H1 (cell line): Measurements from ENCODE around the gene POLR3K. TPM values are rescaled to one million over a fixed set of nuclear protein-coding genes. Genes with fewer than 3 reads are reported as not detected.

Experiments
- CTCF ChIA-PET: fragments of 300-600 bp; sonication (Branson Sonifier 250); formaldehyde crosslinking; loops from one replicate; lab custom pipeline; 2021; ENCODE audit not compliant: partially characterized antibody; lab: Charles Lee
- POLR2A ChIA-PET: fragments of 300-600 bp; sonication (Branson Sonifier 250); formaldehyde crosslinking; loops from one replicate; lab custom pipeline; 2021; ENCODE audit warnings: inconsistent platforms; ENCODE audit not compliant: partially characterized antibody; lab: Charles Lee
- DNase-seq, 2 experiments: peaks; one replicate each; pipeline versions ENCODE4 v3.0.0 to v3.0.0-alpha.2; 2010 to 2022; ENCODE audit warnings: low spot score in 2 of 2, low read depth in 1 of 2, mixed read lengths in 1 of 2
- FAIRE-seq: peaks from 2 replicates; lab custom pipeline; 2011; peaks lifted over from hg19 to GRCh38; lab: Jason Lieb, UNC
- H2AFZ ChIP-seq: 2 replicates; pipeline ENCODE4 v1.8.1; 2012; ENCODE audit warnings: low read length, inconsistent platforms
- H2AK5ac ChIP-seq: 2 replicates; pipeline ENCODE4 v1.6.1; 2013; ENCODE audit warnings: low read depth, low read length
- H2BK120ac ChIP-seq: replicated peaks from 2 replicates; pipeline ENCODE3; 2013; ENCODE audit warnings: low read depth, low read length, inconsistent platforms
- H2BK12ac ChIP-seq: 2 replicates; pipeline ENCODE4 v1.6.1; 2013; ENCODE audit warnings: low read depth, low read length
- H2BK15ac ChIP-seq: 2 replicates; pipeline ENCODE4 v1.6.1; 2013; ENCODE audit warnings: low read length
- H2BK20ac ChIP-seq: 2 replicates; pipeline ENCODE4 v1.6.1; 2013; ENCODE audit warnings: low read length
- H2BK5ac ChIP-seq: 2 replicates; pipeline ENCODE4 v1.6.1; 2013; ENCODE audit warnings: low read depth, low read length
- H3K14ac ChIP-seq: 2 replicates; pipeline ENCODE4 v1.6.1; 2013; ENCODE audit warnings: inconsistent platforms; ENCODE audit not compliant: insufficient read length
- H3K18ac ChIP-seq: 2 replicates; pipeline ENCODE4 v1.6.1; 2013; ENCODE audit warnings: low read length; ENCODE audit errors: extremely low read depth
- H3K23ac ChIP-seq: 2 replicates; pipeline ENCODE4 v1.6.1; 2013; ENCODE audit warnings: inconsistent platforms; ENCODE audit not compliant: insufficient read length
- H3K23me2 ChIP-seq: 2 replicates; pipeline ENCODE4 v1.6.1; 2013; ENCODE audit warnings: low read depth, low read length
- H3K27ac ChIP-seq: 2 replicates; pipeline ENCODE4 v1.6.1; 2011; ENCODE audit warnings: low read depth, low read length, inconsistent platforms
- H3K27me3 ChIP-seq, 4 experiments: replicated peaks in 1 of 4; 1 replicate in 1 of 4; 2 replicates in 3 of 4; pipeline versions ENCODE4 v1.6.1 to v1.8.1; 2011 to 2013; ENCODE audit warnings: low read length in 3 of 4, mild to moderate bottlenecking in 3 of 4, inconsistent platforms in 2 of 4, mixed read lengths in 2 of 4, moderate library complexity in 1 of 4; ENCODE audit not compliant: control insufficient read depth in 3 of 4, insufficient read depth in 3 of 4; ENCODE audit errors: extremely low read depth in 1 of 4
- H3K36me3 ChIP-seq, 4 experiments: 2 replicates each; pipeline versions ENCODE4 v1.6.1 to v1.8.1; 2011 to 2013; ENCODE audit warnings: mild to moderate bottlenecking in 4 of 4, low read length in 3 of 4, moderate library complexity in 2 of 4, control low read depth in 1 of 4, inconsistent platforms in 1 of 4; ENCODE audit not compliant: insufficient read depth in 4 of 4, control insufficient read depth in 2 of 4
- H3K4ac ChIP-seq: replicated peaks from 2 replicates; pipeline ENCODE3; 2013; ENCODE audit warnings: low read length, low read depth, mixed read lengths, inconsistent platforms; ENCODE audit not compliant: insufficient read length
- H3K4me1 ChIP-seq, 4 experiments: replicated peaks in 1 of 4; 1 replicate in 1 of 4; 2 replicates in 3 of 4; pipeline versions ENCODE4 v1.6.1 to v1.8.1; 2011 to 2013; ENCODE audit warnings: low read length in 3 of 4, inconsistent platforms in 2 of 4, mixed read lengths in 1 of 4; ENCODE audit not compliant: insufficient read depth in 4 of 4, control insufficient read depth in 3 of 4
- H3K4me2 ChIP-seq, 2 experiments: 2 replicates each; pipeline versions ENCODE4 v1.6.1 to v1.8.1; 2011 to 2013; ENCODE audit warnings: low read depth in 2 of 2, low read length in 2 of 2, control low read depth in 1 of 2, inconsistent platforms in 1 of 2, mild to moderate bottlenecking in 1 of 2; ENCODE audit not compliant: insufficient read depth in 1 of 2
- H3K4me3 ChIP-seq, 4 experiments: fragments of 200-600, 300-600 bp in 1 of 4; sonication (generic), shearing (Covaris generic), sonication (Bioruptor Twin) in 1 of 4; 2 replicates each; pipeline versions ENCODE4 v1.5.1 to v1.8.1; 2011 to 2016; ENCODE audit warnings: low read length in 4 of 4, low read depth in 3 of 4, control low read depth in 2 of 4, inconsistent platforms in 2 of 4, mild to moderate bottlenecking in 2 of 4, mixed read lengths in 1 of 4, moderate library complexity in 1 of 4; ENCODE audit not compliant: insufficient read depth in 2 of 4; ENCODE audit errors: extremely low read depth in 1 of 4
- H3K56ac ChIP-seq: replicated peaks from 2 replicates; pipeline ENCODE3; 2013; ENCODE audit warnings: low read depth, mild to moderate bottlenecking, mixed read lengths, low read length, inconsistent platforms; ENCODE audit not compliant: insufficient read length
- H3K79me1 ChIP-seq: 2 replicates; pipeline ENCODE4 v1.6.1; 2013; ENCODE audit warnings: low read depth, low read length, control low read depth
- H3K79me2 ChIP-seq, 2 experiments: 2 replicates each; pipeline versions ENCODE4 v1.6.1 to v1.8.1; 2012 to 2013; ENCODE audit warnings: low read length in 2 of 2, mild to moderate bottlenecking in 2 of 2, inconsistent platforms in 1 of 2; ENCODE audit not compliant: insufficient read depth in 2 of 2, control insufficient read depth in 1 of 2
- H3K9ac ChIP-seq, 4 experiments: replicated peaks in 1 of 4; 1 replicate in 1 of 4; 2 replicates in 3 of 4; pipeline versions ENCODE4 v1.6.1 to v1.8.1; 2011 to 2013; ENCODE audit warnings: low read depth in 3 of 4, low read length in 3 of 4, control low read depth in 2 of 4, mild to moderate bottlenecking in 2 of 4, moderate library complexity in 2 of 4, inconsistent platforms in 1 of 4; ENCODE audit errors: extremely low read depth in 1 of 4
- H3K9me3 ChIP-seq, 2 experiments: 2 replicates each; pipeline versions ENCODE4 v1.6.1 to v1.8.1; 2012 to 2013; ENCODE audit warnings: mild to moderate bottlenecking in 2 of 2, moderate library complexity in 2 of 2, control low read depth in 1 of 2, inconsistent platforms in 1 of 2, low read depth in 1 of 2, low read length in 1 of 2, mixed read lengths in 1 of 2; ENCODE audit not compliant: insufficient read depth in 2 of 2
- H4K20me1 ChIP-seq, 2 experiments: replicated peaks in 1 of 2; 2 replicates each; pipeline versions ENCODE3 to v1.8.1; 2011 to 2013; ENCODE audit warnings: inconsistent platforms in 2 of 2, low read length in 2 of 2, mild to moderate bottlenecking in 1 of 2; ENCODE audit not compliant: insufficient read depth in 2 of 2, control insufficient read depth in 1 of 2
- H4K5ac ChIP-seq: 2 replicates; pipeline ENCODE4 v1.6.1; 2013; ENCODE audit warnings: low read length, low read depth, mixed read lengths, inconsistent platforms; ENCODE audit not compliant: insufficient read length
- H4K8ac ChIP-seq: 2 replicates; pipeline ENCODE4 v1.8.0; 2013; ENCODE audit warnings: mild to moderate bottlenecking, moderate library complexity, low read length, inconsistent platforms; ENCODE audit not compliant: insufficient read depth; ENCODE audit errors: extremely low read depth
- H4K91ac ChIP-seq: replicated peaks from 2 replicates; pipeline ENCODE3; 2013; ENCODE audit warnings: low read length, mixed read lengths, inconsistent platforms; ENCODE audit not compliant: insufficient read length
- EGR1 ChIP-seq: IDR thresholded peaks from 2 replicates; pipeline ENCODE4 v1.6.1; 2011; ENCODE audit warnings: low read depth, low read length, borderline replicate concordance
- GABPA ChIP-seq: IDR thresholded peaks from 2 replicates; pipeline ENCODE4 v1.6.1; 2011; ENCODE audit warnings: mild to moderate bottlenecking, low read length, moderate library complexity, borderline replicate concordance; ENCODE audit not compliant: insufficient read depth
- SAP30 ChIP-seq: fragments of 300-600 bp; sonication (generic); IDR thresholded peaks from 2 replicates; pipeline ENCODE4 v1.7.1; 2012; ENCODE audit warnings: low read length, moderate library complexity, mild to moderate bottlenecking, inconsistent platforms; ENCODE audit not compliant: insufficient read depth, insufficient replicate concordance
- YY1 ChIP-seq: IDR thresholded peaks from 2 replicates; pipeline ENCODE4 v1.6.1; 2011; ENCODE audit warnings: low read depth, mild to moderate bottlenecking, low read length
- whole genome bisulfite sequencing, 2 experiments: shearing (Covaris generic) in 1 of 2; methylation state at CpG; one replicate each; pipeline versions ENCODE4 v1.1.6 to v1.1.7; 2013 to 2015; ENCODE audit warnings: low lambda C conversion rate in 2 of 2, mixed read lengths in 2 of 2, inconsistent platforms in 1 of 2, low coverage in 1 of 2, missing lambda C conversion rate in 1 of 2; ENCODE audit not compliant: insufficient replicate concordance in 2 of 2, insufficient coverage in 1 of 2, insufficient read length in 1 of 2; ENCODE audit errors: extremely low coverage in 1 of 2, missing lambda C conversion rate in 1 of 2; 5-methylcytosine and 5-hydroxymethylcytosine counted together
- polyA plus RNA-seq, 7 experiments: library from polyadenylated mRNA; depleted of rRNA in 3 of 7; stranded (reverse) in 5 of 7; unstranded in 2 of 7; fragments of >200 nt in 5 of 7; fragments of 200-250 nt in 2 of 7; gene quantifications; 1 replicate in 5 of 7; 2 replicates in 1 of 7; 4 replicates in 1 of 7; pipeline versions ENCODE4 v1.2.1 to v1.2.3, GENCODE V29; 2011 to 2013; ENCODE audit warnings: missing spikeins in 2 of 7, mixed read lengths in 2 of 7
- total RNA-seq: library from RNA; stranded (reverse); fragmentation: NEBNext Ultra II Directional; extraction: Animal tissue kit (Norgen Biotek cat#: 25700); gene quantifications from 2 replicates; pipeline ENCODE4 v1.2.1, GENCODE V29; 2021

Gene POLR3K
- total and polyA plus RNA-seq, 2 of the 8 experiments (the other 6 are each of a cell fraction or from before 2014, with no cell fraction given) = 45.4 to 80.5 TPM

DNA sequence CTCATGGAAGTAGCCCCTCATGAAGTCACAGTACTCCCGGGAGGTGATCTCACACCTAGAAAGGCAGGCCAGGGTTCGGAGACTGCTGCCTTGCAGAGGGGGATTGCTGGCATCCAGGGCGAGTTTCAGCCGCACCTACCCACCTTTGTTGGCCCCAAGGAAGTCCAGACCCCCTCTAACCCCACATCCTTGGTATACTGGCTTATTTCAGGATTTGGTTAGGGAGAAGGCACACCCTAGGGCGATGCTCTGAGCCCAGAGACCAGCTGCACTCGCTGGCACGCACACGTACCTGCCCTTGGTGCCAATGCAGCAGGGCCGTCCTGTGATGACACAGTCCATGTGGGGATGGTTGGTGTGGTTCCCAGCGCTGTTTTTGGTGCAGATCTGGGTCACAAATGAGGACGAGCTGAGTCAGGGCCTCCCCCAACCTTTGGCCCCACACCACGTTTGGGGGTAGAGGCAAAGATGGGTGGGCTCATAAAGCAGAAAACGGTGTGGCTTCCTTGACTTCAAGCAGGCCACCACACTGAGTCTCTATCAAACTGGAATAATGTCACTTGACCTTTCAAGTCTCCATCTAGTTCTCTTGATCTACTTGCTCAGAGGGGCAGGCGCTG is 6.1 kb upstream of the POLR3K start:
- CTCF ChIA-PET = interaction anchor here (1.4 to 21.2 kb wide), 2 partner anchors 10 to 27 kb away, joined by 5 to 856 read pairs; partner anchors contain the start of gene MPG
- Histone ChIP-seq H3K18ac (no peak overlapping the region), H4K8ac (no peak overlapping the region), H3K9me3 (no peaks in the 10 kb centered on the region), H2AFZ (no peak overlapping the region), H4K91ac (no peak overlapping the region), H3K27ac (no peak overlapping the region), H2BK120ac (no peak overlapping the region), H3K79me1 (no peaks in the 10 kb centered on the region; the same call in 1 of the 2 replicates), H3K14ac (no peak overlapping the region), H3K4me3 (no peak overlapping the region), H3K36me3 (peaks cover 24 to 50% (median 41%) of the 10 kb centered on the region in 4 experiments), H2AK5ac (no peak overlapping the region), H3K4me2 (no peak overlapping the region), H2BK5ac (no peak overlapping the region), H3K23ac (no peak overlapping the region), H2BK20ac (no peak overlapping the region), H4K5ac (no peak overlapping the region), H3K56ac (no peak overlapping the region), H2BK15ac (no peak overlapping the region), H3K4me1 (no peaks in the 10 kb centered on the region), H3K23me2 (no peaks in the 10 kb centered on the region), H4K20me1 (peaks cover 2 to 16% of the 10 kb centered on the region in 2 experiments), H3K9ac (no peak overlapping the region), H3K27me3 (no peaks in the 10 kb centered on the region), H3K4ac (no peak overlapping the region), H3K79me2 (no peaks in the 10 kb centered on the region; a peak in 1 of 4 replicates), H2BK12ac (no peak overlapping the region)
- WGBS, 2 experiments = 90% methylated on average over 14 of the region's 14 CpGs; no CpG with 5 or more reads in 1 of the 2 experiments
- POLR2A ChIA-PET = interaction anchor here (1.1 to 16.6 kb wide), 6 partner anchors 10 to 45 kb away, joined by 3 to 153 read pairs (median 4); no protein-coding TSS in a partner anchor
- no peak for FAIRE-seq
- no peak for TF ChIP-seq EGR1
- no peak for TF ChIP-seq YY1
- TF ChIP-seq SAP30 = no peak
- no peak for TF ChIP-seq GABPA
- no peak for DNase-seq
